Measurements from ENCODE around the gene ART4. TPM values are rescaled to one million over a fixed set of nuclear protein-coding genes. Genes with fewer than 3 reads are reported as not detected.

ART4 gene
- total RNA-seq, 4 donors from 2014 or later = 0.16 to 0.68 TPM; not detected in 2

DNA sequence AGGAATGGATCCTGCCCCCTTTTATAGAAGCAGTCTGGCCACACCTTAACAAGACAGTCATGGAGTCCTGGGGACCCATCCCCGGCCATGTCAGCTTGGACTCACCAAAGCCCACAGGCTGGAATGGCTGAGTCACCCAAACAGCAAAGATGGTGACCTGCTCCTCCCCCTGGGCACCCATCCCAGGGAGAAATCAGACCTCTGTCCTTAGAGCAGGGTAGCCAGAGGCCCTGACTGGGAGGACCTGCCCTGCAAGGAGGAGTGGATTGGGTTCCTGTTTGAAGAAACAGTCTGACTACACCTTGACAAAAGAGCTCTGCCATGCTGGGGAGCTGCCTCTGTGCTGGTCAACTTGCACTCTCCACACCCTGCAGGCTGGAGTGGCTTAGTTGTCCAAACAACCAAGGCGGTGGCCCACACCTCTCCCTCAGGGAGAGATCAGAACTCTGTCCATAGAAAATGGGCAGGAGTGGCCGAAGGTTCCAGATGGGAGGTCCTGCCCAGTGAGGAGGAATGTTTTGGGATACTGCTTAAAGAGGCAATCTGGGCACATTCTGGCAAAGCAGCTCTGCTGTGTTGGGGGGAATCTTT lies 25.7 kb upstream of the ART4 start:
- 86% methylated on average over 1 of the region's 3 CpGs; no CpG with 5 or more reads in 1 of the 2 donors for WGBS, 2 donors (ENCODE audit: low coverage in 1 of 2)
- no peaks in the 10 kb centered on the region for H3K27me3 ChIP-seq

DNA sequence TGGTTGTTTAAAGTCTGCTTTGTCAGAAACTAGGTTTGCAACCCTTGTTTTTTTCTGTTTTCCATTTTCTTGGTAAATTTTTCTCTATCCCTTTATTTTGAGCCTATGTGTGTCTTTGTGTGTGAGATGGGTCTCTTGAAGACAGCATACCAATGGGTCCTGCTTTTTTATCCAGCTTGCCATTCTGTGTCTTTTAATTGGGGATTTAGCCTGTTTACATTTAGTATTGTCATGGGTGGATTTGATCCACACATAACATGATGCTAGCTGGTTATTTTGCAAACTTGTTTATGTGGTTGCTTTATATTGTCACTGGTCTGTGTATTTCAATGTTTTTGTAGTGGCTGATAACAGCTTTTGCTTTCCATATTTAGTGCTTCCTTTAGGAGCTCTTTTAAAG lies 17.2 kb upstream of the ART4 start:
- no peak for TF ChIP-seq EP300 (IDR thresholded peaks at IDR 0.05; ENCODE audit: low read depth)
- TF ChIP-seq, protein P1, sequence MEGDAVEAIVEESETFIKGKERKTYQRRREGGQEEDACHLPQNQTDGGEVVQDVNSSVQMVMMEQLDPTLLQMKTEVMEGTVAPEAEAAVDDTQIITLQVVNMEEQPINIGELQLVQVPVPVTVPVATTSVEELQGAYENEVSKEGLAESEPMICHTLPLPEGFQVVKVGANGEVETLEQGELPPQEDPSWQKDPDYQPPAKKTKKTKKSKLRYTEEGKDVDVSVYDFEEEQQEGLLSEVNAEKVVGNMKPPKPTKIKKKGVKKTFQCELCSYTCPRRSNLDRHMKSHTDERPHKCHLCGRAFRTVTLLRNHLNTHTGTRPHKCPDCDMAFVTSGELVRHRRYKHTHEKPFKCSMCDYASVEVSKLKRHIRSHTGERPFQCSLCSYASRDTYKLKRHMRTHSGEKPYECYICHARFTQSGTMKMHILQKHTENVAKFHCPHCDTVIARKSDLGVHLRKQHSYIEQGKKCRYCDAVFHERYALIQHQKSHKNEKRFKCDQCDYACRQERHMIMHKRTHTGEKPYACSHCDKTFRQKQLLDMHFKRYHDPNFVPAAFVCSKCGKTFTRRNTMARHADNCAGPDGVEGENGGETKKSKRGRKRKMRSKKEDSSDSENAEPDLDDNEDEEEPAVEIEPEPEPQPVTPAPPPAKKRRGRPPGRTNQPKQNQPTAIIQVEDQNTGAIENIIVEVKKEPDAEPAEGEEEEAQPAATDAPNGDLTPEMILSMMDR (IDR thresholded peaks at IDR 0.05) = no peak
- no peak for TF ChIP-seq POLR2AphosphoS5 (IDR thresholded peaks at IDR 0.05)
- no peak for TF ChIP-seq POLR2A (IDR thresholded peaks at IDR 0.05)
- H3K36me3 ChIP-seq = no peaks in the 10 kb centered on the region
- H3K4me3 ChIP-seq = no peak overlapping the region
- intact Hi-C loops (cut with DNase I; ENCODE audit: low total_unique reads) (no loop called here), in situ Hi-C loops (cut with MboI; ENCODE audit: low pct_ligation_motif_present in 1 of 4, low pct_unique_long_range_greater_than_20kb in 1 of 4, low sequenced_read_pairs in 3 of 4) (no loop called here)
- no peak for DNase-seq
- H3K27ac ChIP-seq = no peak overlapping the region
- no peaks in the 10 kb centered on the region for H3K4me1 ChIP-seq
- peaks cover 6 to 10% of the 10 kb centered on the region in 2 donors for H3K9me3 ChIP-seq
- H3K27me3 ChIP-seq = no peaks in the 10 kb centered on the region

More for the DNA sequence above, 25.7 kb upstream of the ART4 start:
- no peak overlapping the region for H3K4me3 ChIP-seq
- H3K9me3 ChIP-seq = no peaks in the 10 kb centered on the region
- intact Hi-C loops (cut with DNase I; ENCODE audit: low total_unique reads) (no loop called here), in situ Hi-C loops (cut with MboI; ENCODE audit: low pct_ligation_motif_present in 1 of 4, low pct_unique_long_range_greater_than_20kb in 1 of 4, low sequenced_read_pairs in 3 of 4) (no loop called here)
- H3K27ac ChIP-seq = no peak overlapping the region
- no peak for DNase-seq
- TF ChIP-seq POLR2A (IDR thresholded peaks at IDR 0.05) (no peak), POLR2AphosphoS5 (IDR thresholded peaks at IDR 0.05) (no peak), EP300 (IDR thresholded peaks at IDR 0.05; ENCODE audit: low read depth) (no peak)
- TF ChIP-seq, protein P1 (IDR thresholded peaks at IDR 0.05) = no peak
- H3K36me3 ChIP-seq = no peaks in the 10 kb centered on the region
- no peaks in the 10 kb centered on the region for H3K4me1 ChIP-seq

DNA sequence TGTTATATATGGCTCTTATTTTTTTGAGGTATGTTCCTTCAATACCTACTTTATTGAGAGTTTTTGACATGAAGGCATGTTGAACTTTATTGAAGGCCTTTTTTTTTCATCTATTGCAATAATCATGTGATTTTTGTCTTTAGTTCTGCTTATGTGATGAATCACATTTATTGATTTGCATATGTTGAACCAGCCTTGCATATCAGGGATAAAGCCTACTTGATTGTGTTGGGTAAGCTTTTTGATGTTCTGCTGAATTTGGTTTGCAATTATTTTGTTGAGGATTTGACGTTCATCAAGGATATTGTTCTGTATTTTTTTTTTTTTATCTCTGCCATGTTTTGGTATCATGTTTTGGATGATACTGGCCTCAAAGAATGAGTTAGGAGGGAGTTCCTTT lies 15.2 kb upstream of the ART4 start:
- H3K27ac ChIP-seq = no peak overlapping the region
- no peak overlapping the region for H3K4me3 ChIP-seq
- H3K9me3 ChIP-seq = peaks cover 6 to 10% of the 10 kb centered on the region in 2 donors
- H3K4me1 ChIP-seq = peaks cover 0 to 4% (median 0%) of the 10 kb centered on the region in 4 donors
- no peak for TF ChIP-seq POLR2A (IDR thresholded peaks at IDR 0.05)
- no peaks in the 10 kb centered on the region for H3K36me3 ChIP-seq
- WGBS, 2 donors (ENCODE audit: low coverage in 1 of 2) = 83 to 100% methylated on average over 1 of the region's 1 CpG
- intact Hi-C loops (cut with DNase I; ENCODE audit: low total_unique reads) = no loop called here
- H3K27me3 ChIP-seq = no peaks in the 10 kb centered on the region
- no peak for DNase-seq
- in situ Hi-C loops (cut with MboI; ENCODE audit: low pct_ligation_motif_present in 1 of 4, low pct_unique_long_range_greater_than_20kb in 1 of 4, low sequenced_read_pairs in 3 of 4) = no loop called here

DNA sequence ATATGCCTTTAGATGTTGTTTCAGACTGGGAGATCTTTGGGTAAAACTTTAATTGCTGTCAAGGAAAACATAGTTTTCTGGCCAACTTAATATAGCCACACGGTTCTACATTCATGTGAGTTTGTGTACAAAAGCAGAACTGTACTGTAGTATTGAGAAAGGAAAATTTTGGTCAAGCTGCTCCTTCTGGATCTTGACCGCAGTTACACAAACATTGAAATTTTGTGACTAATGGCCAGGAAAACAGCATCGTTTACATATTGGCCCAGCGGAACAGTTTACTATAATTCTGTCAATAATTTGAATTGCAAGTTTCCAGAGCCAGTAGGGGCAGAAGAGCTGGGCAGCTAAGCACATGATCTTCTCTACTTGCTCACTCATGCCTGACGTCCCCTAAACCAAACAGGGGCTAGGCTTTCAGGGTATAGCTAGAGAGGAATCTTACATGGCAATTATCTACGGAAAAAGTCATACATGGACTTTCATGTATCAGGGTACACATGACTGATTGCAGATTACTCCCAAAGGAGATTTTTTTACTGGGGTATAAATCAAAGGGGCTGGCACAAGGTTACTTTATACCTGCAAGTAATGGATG lies 11.4 kb upstream of the ART4 start:
- DNase-seq = no peak
- intact Hi-C loops (cut with DNase I; ENCODE audit: low total_unique reads) = loop anchor here (5.0 kb wide), 1 partner anchor 133 kb away; no protein-coding TSS in a partner anchor
- no peak overlapping the region for H3K27ac ChIP-seq
- in situ Hi-C loops (cut with MboI; ENCODE audit: low pct_ligation_motif_present in 1 of 4, low pct_unique_long_range_greater_than_20kb in 1 of 4, low sequenced_read_pairs in 3 of 4) = no loop called here
- H3K36me3 ChIP-seq = no peaks in the 10 kb centered on the region
- H3K27me3 ChIP-seq = no peaks in the 10 kb centered on the region
- WGBS, 2 donors (ENCODE audit: low coverage in 1 of 2) = 54% methylated on average over 6 of the region's 6 CpGs
- peaks cover 0 to under 1% of the 10 kb centered on the region in 2 donors for H3K9me3 ChIP-seq
- TF ChIP-seq, protein P1 (IDR thresholded peaks at IDR 0.05) = no peak
- TF ChIP-seq POLR2AphosphoS5 (IDR thresholded peaks at IDR 0.05) (no peak), POLR2A (IDR thresholded peaks at IDR 0.05) (no peak), EP300 (IDR thresholded peaks at IDR 0.05; ENCODE audit: low read depth) (no peak)
- H3K4me3 ChIP-seq = no peak overlapping the region
- H3K4me1 ChIP-seq = peaks cover 0 to 4% (median 0%) of the 10 kb centered on the region in 4 donors
